Stomach (tissue), 9 donors: ENCODE results near the gene FRMD4B. TPM values are rescaled to one million over a fixed set of nuclear protein-coding genes. Genes with fewer than 3 reads are reported as not detected.

ENCODE experiments used
- DNase-seq, 2 donors: peaks; one replicate each; pipeline versions ENCODE4 v3.0.0 to v3.0.0-alpha.2; 2013 to 2019
- H3K27ac ChIP-seq, 5 donors: fragments of 200-600 bp in 4 of 5; sonication (generic) in 4 of 5; one replicate each; pipeline ENCODE4 v1.5.1; 2013 to 2019; ENCODE audit warnings: mild to moderate bottlenecking in 1 of 5, moderate library complexity in 1 of 5
- H3K27me3 ChIP-seq, 3 donors: fragments of 200-600 bp; sonication (generic); one replicate each; pipeline ENCODE4 v1.5.1; 2017 to 2019; ENCODE audit warnings: mixed run types in 1 of 3
- H3K36me3 ChIP-seq, 4 donors: fragments of 200-600 bp; sonication (generic); 1 replicate in 3 of 4; 2 replicates in 1 of 4; pipeline ENCODE4 v1.5.1; 2016 to 2019
- H3K4me1 ChIP-seq, 4 donors: fragments of 200-600 bp; sonication (generic); one replicate each; pipeline ENCODE4 v1.5.1; 2016 to 2019
- H3K4me3 ChIP-seq, 4 donors: fragments of 200-600 bp; sonication (generic) in 3 of 4; one replicate each; pipeline ENCODE4 v1.5.1; 2016 to 2019; ENCODE audit warnings: mild to moderate bottlenecking in 1 of 4
- H3K9me3 ChIP-seq, 4 donors: fragments of 200-600 bp; sonication (generic); one replicate each; pipeline ENCODE4 v1.5.1; 2016 to 2019
- EP300 ChIP-seq: sonication (generic); formaldehyde crosslinking; IDR thresholded peaks from one replicate; pipeline ENCODE4 v1.6.1; 2017; ENCODE audit warnings: antibody characterized with exemption
- POLR2A ChIP-seq, 4 donors: fragments of 450-650 bp; IDR thresholded peaks; one replicate each; pipeline ENCODE4 v1.6.1; 2016; ENCODE audit warnings: antibody characterized with exemption in 4 of 4, control low read depth in 2 of 4, mild to moderate bottlenecking in 1 of 4, moderate library complexity in 1 of 4
- POLR2AphosphoS5 ChIP-seq, 3 donors: sonication (generic); formaldehyde crosslinking; IDR thresholded peaks; one replicate each; pipeline ENCODE4 v1.6.1; 2016; ENCODE audit warnings: antibody characterized with exemption in 3 of 3
- WGBS, 5 donors: extraction: QIAGEN DNeasy Blood & Tissue Kit in 3 of 5; methylation state at CpG; one replicate each; pipeline versions ENCODE4 v1.1.5 to v1.1.7; 2013 to 2018; 5-methylcytosine and 5-hydroxymethylcytosine counted together
- intact Hi-C: fragments of 100-400 bp; cut with DNase I; formaldehyde crosslinking; loops from one replicate; pipeline ENCODE4 v1.15.1; 2023; ENCODE audit warnings: low total_unique reads
- polyA plus RNA-seq, 3 donors: library from polyadenylated mRNA; stranded (reverse); fragments of 200-250 nt; gene quantifications; one replicate each; pipeline ENCODE4 v1.2.3, GENCODE V29; 2013
- total RNA-seq, 5 donors: library from RNA; depleted of rRNA; stranded (reverse); fragments of >200 nt; gene quantifications; one replicate each; pipeline versions ENCODE4 v1.1.0 to v1.2.3, GENCODE V29; 2014 to 2016
- TF ChIP-seq, protein P1 (sequence below), 7 experiments: fragments of 450-650 bp in 4 of 7; fragments of 200-600 bp in 3 of 7; sonication (generic) in 3 of 7; IDR thresholded peaks; one replicate each; pipeline ENCODE4 v1.5.1; 2016 to 2019; ENCODE audit warnings: antibody characterized with exemption in 7 of 7, control low read depth in 2 of 7, mild to moderate bottlenecking in 1 of 7
- donor health status: healthy with polysubstance abuse.
- donor health status: Bipolar disorder and iron deficiency.
- donor health status: healthy.

The FRMD4B gene
- total and polyA plus RNA-seq, 8 donors, result 5.2 to 35.6 (median 21.0) TPM

DNA sequence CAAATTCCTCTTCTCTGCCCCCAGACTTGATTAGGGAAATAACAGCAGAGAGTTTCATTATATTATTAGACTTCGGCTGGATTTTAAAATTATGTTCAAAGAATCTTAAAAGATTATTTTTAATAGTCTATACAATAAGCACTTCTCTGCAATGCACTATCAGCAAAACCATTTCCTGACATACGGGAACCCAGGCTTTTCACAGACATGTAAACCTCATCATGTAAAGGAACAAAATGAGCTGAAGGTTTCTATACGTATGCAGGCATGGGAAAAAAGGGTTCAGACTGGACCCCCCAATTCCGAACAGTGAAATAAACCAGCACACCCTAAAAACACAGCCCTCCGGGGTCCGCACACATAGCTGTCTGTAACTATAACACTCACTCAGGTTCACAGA lies 185.9 kb downstream of the FRMD4B start:
- Histone ChIP-seq H3K9me3 (no peaks in the 10 kb centered on the region), H3K27ac (peak overlapping the region; percentile 74 to 93 (median 83)), H3K4me1 (peaks cover 0 to 52% (median 15%) of the 10 kb centered on the region in 4 donors), H3K36me3 (peaks cover 0 to 30% (median 16%) of the 10 kb centered on the region in 4 donors), H3K4me3 (peak overlapping the region; percentile 35 to 45 (median 44)), H3K27me3 (no peaks in the 10 kb centered on the region)
- peak in 1 of 2 donors; percentile 35 for DNase-seq
- intact Hi-C loops, result no loop called here
- 24 to 43% (median 39%) methylated on average over 6 of the region's 6 CpGs for WGBS, 5 donors
- TF ChIP-seq POLR2AphosphoS5 (IDR thresholded peaks at IDR 0.05), result no peak
- no peak for TF ChIP-seq EP300
- TF ChIP-seq, protein P1, sequence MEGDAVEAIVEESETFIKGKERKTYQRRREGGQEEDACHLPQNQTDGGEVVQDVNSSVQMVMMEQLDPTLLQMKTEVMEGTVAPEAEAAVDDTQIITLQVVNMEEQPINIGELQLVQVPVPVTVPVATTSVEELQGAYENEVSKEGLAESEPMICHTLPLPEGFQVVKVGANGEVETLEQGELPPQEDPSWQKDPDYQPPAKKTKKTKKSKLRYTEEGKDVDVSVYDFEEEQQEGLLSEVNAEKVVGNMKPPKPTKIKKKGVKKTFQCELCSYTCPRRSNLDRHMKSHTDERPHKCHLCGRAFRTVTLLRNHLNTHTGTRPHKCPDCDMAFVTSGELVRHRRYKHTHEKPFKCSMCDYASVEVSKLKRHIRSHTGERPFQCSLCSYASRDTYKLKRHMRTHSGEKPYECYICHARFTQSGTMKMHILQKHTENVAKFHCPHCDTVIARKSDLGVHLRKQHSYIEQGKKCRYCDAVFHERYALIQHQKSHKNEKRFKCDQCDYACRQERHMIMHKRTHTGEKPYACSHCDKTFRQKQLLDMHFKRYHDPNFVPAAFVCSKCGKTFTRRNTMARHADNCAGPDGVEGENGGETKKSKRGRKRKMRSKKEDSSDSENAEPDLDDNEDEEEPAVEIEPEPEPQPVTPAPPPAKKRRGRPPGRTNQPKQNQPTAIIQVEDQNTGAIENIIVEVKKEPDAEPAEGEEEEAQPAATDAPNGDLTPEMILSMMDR (IDR thresholded peaks at IDR 0.05), result no peak
- no peak for TF ChIP-seq POLR2A (IDR thresholded peaks at IDR 0.05)

DNA sequence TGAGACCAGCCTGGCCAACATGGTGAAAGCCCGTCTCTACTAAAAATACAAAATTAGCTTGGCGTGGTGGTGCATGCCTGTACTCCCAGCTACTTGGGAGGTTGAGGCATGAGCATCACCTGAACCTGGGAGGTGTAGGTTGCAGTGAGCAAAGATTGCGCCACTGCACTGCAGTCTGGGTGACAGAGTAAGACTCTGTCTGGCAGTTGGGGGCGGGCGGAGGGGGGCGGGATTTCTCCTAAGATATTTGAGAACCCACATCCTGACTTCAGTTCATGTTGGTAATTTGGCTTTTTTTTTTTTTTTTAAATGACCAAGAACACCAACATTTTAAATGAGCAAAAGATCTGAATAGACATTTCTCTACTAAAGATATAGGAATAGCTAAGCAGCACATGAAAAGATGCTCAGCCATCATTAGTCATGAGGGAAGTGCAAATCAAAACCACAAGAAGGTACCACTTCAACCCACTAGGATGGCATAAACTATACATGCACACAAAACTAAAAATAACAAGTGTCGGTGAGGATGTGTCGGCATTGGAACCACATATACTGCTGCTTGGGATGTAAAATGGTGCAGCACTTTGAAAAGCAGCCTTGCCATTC lies 187.9 kb downstream of the FRMD4B start:
- WGBS, 5 donors, result 79 to 94% (median 89%) methylated on average over 8 of the region's 8 CpGs
- no peak for DNase-seq
- TF ChIP-seq POLR2A (IDR thresholded peaks at IDR 0.05) (no peak), POLR2AphosphoS5 (IDR thresholded peaks at IDR 0.05) (no peak), EP300 (no peak)
- TF ChIP-seq, protein P1 (IDR thresholded peaks at IDR 0.05), result no peak
- Histone ChIP-seq H3K4me3 (peak overlapping the region in 2 of 4 donors; percentile 43 to 44), H3K36me3 (peaks cover 5 to 50% (median 35%) of the 10 kb centered on the region in 4 donors), H3K27ac (peak overlapping the region in 1 of 5 donors; percentile 89), H3K27me3 (no peaks in the 10 kb centered on the region), H3K4me1 (peaks cover 0 to 42% (median 15%) of the 10 kb centered on the region in 4 donors), H3K9me3 (no peaks in the 10 kb centered on the region)
- intact Hi-C loops, result no loop called here

DNA sequence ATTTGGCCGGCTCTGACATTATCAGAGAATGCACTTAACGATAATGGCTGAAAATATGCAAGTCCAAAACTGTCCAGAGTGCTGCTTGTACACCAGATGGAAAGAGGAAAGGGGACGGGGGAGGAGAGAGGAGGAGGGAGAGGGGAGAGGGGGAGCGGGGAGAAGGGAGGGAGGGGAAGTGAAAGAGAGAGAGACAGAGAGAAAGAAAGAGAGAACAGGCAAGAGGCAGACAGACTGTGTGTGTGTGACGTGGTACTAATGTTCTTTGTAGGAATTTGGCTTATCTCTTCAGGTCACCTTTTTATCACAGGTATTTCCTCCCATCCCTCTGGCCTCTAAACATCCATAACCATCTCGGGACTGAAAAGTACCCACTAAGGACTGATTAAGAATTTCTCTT lies 188.4 kb downstream of the FRMD4B start:
- TF ChIP-seq, protein P1 (IDR thresholded peaks at IDR 0.05), result no peak
- TF ChIP-seq POLR2AphosphoS5 (IDR thresholded peaks at IDR 0.05), result no peak
- TF ChIP-seq EP300, result no peak
- TF ChIP-seq POLR2A (IDR thresholded peaks at IDR 0.05), result no peak
- peaks cover 5 to 55% (median 40%) of the 10 kb centered on the region in 4 donors for H3K36me3 ChIP-seq
- no peaks in the 10 kb centered on the region for H3K27me3 ChIP-seq
- H3K4me3 ChIP-seq, result no peak overlapping the region
- WGBS, 5 donors, result 33 to 55% (median 45%) methylated on average over 6 of the region's 6 CpGs
- H3K27ac ChIP-seq, result no peak overlapping the region
- H3K4me1 ChIP-seq, result peaks cover 0 to 42% (median 15%) of the 10 kb centered on the region in 4 donors
- DNase-seq, result no peak
- intact Hi-C loops, result no loop called here
- no peaks in the 10 kb centered on the region for H3K9me3 ChIP-seq

DNA sequence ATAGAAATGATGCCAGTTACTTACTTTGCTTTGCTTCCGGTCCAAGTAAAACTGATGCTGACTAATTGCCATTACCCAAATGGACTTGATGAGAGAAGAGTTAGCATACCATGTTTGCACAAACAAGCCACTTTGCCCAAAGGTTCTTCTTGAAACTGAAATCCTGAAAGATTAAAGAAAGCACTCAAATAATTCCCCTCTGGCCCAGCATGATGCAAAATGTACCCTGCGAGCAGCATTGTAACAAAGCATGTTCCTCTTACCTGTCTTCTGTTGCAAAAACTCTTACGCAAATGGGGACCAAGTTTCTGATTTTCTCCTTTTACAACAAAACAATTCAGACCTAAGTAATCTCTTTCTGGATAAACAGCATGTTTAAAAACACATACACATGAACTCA lies 189.0 kb downstream of the FRMD4B start:
- TF ChIP-seq, protein P1 (IDR thresholded peaks at IDR 0.05), result no peak
- TF ChIP-seq POLR2AphosphoS5 (IDR thresholded peaks at IDR 0.05) (no peak), POLR2A (IDR thresholded peaks at IDR 0.05) (no peak), EP300 (no peak)
- DNase-seq, result no peak
- Histone ChIP-seq H3K9me3 (no peaks in the 10 kb centered on the region), H3K4me1 (peaks cover 0 to 40% (median 13%) of the 10 kb centered on the region in 4 donors), H3K27ac (no peak overlapping the region), H3K27me3 (no peaks in the 10 kb centered on the region), H3K36me3 (peaks cover 9 to 61% (median 45%) of the 10 kb centered on the region in 4 donors), H3K4me3 (no peak overlapping the region)
- intact Hi-C loops, result no loop called here
- 82 to 94% (median 88%) methylated on average over 3 of the region's 3 CpGs for WGBS, 5 donors
